Measurements from ENCODE around the gene CRPPA.

- TF ChIP-seq POLR2A (IDR thresholded peaks at IDR 0.05; ENCODE audit: extremely low read depth, insufficient read length) = no peak
- no peak for TF ChIP-seq CTCF (IDR thresholded peaks at IDR 0.05; ENCODE audit: low read depth, low read length)
Observed at GRCh38 chr7:16419859-16420258, 1.5 kb downstream of the CRPPA start.
